ENCODE data around the gene MARCHF3. TPM values are rescaled to one million over a fixed set of nuclear protein-coding genes. Genes with fewer than 3 reads are reported as not detected.
"Not testable (repeated sequence)": the region's sequence is repeated elsewhere in the genome, so short reads cannot be mapped to it uniquely, and the experiment has no call there.

The MARCHF3 gene
- total RNA-seq, 4 donors from 2014 or later = 23.4 to 53.7 (median 29.3) TPM

DNA sequence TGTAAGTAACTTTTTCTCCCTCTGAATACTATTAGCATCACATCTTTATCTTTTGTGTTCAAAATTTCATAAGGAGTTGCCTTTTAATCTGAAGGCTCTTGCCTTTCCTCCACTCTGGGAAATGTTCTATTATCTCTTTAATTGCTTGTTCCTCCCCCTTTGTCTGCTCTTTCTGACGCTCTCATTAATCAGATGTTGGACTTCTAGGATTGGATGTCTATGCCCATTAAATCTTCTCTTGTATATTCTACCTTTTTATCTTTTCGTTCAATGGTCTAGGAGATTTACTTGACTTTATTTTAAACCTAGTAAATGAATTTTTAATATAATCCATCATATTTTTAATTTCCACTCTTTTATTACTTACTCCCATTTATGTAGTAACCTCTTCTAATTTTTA lies 76.7 kb downstream of the MARCHF3 start:
- TF ChIP-seq, protein P1, sequence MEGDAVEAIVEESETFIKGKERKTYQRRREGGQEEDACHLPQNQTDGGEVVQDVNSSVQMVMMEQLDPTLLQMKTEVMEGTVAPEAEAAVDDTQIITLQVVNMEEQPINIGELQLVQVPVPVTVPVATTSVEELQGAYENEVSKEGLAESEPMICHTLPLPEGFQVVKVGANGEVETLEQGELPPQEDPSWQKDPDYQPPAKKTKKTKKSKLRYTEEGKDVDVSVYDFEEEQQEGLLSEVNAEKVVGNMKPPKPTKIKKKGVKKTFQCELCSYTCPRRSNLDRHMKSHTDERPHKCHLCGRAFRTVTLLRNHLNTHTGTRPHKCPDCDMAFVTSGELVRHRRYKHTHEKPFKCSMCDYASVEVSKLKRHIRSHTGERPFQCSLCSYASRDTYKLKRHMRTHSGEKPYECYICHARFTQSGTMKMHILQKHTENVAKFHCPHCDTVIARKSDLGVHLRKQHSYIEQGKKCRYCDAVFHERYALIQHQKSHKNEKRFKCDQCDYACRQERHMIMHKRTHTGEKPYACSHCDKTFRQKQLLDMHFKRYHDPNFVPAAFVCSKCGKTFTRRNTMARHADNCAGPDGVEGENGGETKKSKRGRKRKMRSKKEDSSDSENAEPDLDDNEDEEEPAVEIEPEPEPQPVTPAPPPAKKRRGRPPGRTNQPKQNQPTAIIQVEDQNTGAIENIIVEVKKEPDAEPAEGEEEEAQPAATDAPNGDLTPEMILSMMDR (IDR thresholded peaks at IDR 0.05) = no peak
- TF ChIP-seq POLR2A (IDR thresholded peaks at IDR 0.05) = no peak
- DNase-seq (ENCODE audit: low spot score in 2 of 2) = no peak
- H3K4me3 ChIP-seq (ENCODE audit: low read depth, poor library complexity, severe bottlenecking) = no peak overlapping the region
- WGBS, 2 donors = 88% methylated on average over 2 of the region's 2 CpGs
- intact Hi-C loops (cut with DNase I; ENCODE audit: low total_unique reads) = no loop called here

DNA sequence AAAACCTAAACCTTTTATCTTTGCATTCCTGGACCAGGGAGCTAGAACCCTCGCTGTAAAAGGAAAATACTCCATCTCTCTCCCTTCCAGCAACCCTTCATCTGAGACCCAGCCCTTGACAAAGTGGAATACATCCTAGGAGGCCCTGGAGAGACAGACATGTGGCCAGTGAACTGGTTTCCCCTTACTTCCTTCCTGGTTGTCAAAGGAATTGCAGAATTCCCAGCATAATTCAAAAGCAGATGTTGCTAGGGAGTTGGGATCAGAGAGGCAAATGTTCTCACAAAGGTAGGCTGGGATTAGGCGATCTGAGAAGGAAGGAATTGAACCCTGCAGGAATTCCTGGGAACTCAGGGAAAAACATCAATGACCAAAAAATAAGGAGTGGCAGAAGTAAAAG lies 80.9 kb downstream of the MARCHF3 start:
- WGBS, 2 donors = 79 to 82% methylated on average over 2 of the region's 2 CpGs
- intact Hi-C loops (cut with DNase I; ENCODE audit: low total_unique reads) = no loop called here
- no peak overlapping the region for H3K4me3 ChIP-seq (ENCODE audit: low read depth, poor library complexity, severe bottlenecking)
- no peak for DNase-seq (ENCODE audit: low spot score in 2 of 2)
- TF ChIP-seq, protein P1 (IDR thresholded peaks at IDR 0.05) = no peak
- TF ChIP-seq POLR2A (IDR thresholded peaks at IDR 0.05) = no peak

DNA sequence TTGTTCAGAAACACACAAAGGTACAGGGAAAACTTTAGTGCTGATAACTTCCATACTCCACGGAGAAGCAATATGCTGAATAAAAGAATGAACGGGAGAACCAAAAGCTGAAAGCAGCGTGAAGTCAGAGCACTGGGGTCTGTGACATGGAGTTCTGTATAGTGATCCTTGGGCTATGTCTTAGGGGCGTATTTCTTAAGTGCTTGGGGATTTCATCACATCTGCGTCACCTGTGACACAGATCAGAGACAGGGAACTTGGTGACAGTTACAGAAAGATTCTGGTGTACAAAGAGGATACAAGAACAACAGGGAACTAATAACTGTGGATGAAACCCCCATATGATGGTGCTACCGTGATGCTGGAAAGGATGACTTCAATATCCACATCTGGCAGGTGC lies 81.9 kb downstream of the MARCHF3 start:
- TF ChIP-seq, protein P1 (IDR thresholded peaks at IDR 0.05) = no peak
- no peak for TF ChIP-seq POLR2A (IDR thresholded peaks at IDR 0.05)
- 94 to 95% methylated on average over 6 of the region's 6 CpGs for WGBS, 2 donors
- H3K4me3 ChIP-seq (ENCODE audit: low read depth, poor library complexity, severe bottlenecking) = no peak overlapping the region
- DNase-seq (ENCODE audit: low spot score in 2 of 2) = no peak
- intact Hi-C loops (cut with DNase I; ENCODE audit: low total_unique reads) = no loop called here

DNA sequence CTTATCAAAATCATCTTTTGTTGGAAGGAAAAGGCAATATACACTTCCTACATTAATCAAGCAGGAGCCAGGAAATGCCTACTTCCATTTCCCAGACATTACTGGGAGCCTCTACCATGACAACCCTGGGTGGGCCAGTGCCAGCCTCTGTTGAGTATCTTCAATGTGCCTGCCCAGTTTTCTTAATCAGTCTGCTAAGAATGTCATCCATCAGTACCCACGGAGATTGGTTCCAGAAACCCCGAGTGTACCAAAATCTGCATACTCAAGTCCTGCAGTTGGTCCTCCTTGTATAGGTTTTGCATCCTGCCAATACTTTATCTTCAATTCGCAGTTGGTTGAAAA lies 82.4 kb downstream of the MARCHF3 start:
- WGBS, 2 donors = 80 to 85% methylated on average over 3 of the region's 3 CpGs
- no peak for TF ChIP-seq POLR2A (IDR thresholded peaks at IDR 0.05)
- TF ChIP-seq, protein P1 (IDR thresholded peaks at IDR 0.05) = no peak

DNA sequence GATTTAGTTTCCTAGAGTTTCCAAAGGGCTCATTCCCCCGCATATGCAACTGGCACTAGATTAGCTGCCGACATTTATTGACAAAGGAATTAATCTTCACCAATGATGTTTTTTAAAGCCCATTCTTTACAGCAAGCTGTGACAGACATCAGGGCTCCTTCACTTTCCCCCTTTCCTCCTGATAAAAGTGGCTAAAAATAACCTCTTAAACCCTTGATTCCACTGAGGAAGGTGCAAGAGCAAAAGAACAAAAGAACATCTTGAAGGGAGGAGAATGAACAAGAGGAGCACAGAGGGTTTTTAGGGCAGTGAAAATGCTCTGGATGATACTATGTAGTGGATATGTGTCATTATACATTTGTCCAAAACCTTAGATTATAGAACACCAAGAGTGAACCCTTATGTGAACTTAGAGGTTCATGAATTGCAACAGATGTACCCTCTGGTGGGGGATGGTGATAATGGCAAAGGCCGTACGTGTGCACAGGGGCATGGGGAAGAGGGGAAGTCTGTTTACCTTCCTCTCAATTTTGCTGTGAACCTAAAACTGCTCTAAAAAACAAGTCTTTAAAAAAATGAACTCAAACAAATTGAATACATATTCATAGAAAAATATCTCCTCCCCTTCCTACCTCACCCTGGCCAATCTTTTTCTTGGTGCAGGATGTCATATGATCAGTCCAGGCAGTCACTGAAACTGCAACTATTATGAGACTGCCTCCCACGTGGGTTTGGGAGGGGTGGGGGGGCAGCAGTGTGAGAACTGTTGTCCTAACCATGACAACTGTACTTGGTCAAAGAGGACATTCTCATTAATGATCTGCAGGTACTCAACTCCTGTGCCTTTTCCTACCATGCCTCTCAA lies 83.0 kb downstream of the MARCHF3 start:
- H3K4me3 ChIP-seq (ENCODE audit: low read depth, poor library complexity, severe bottlenecking) = no peak overlapping the region
- WGBS, 2 donors = 60 to 63% methylated on average over 5 of the region's 5 CpGs
- intact Hi-C loops (cut with DNase I; ENCODE audit: low total_unique reads) = no loop called here
- no peak for DNase-seq (ENCODE audit: low spot score in 2 of 2)
- TF ChIP-seq, protein P1 (IDR thresholded peaks at IDR 0.05) = no peak
- TF ChIP-seq POLR2A (IDR thresholded peaks at IDR 0.05) = no peak

More for the DNA sequence above, 82.4 kb downstream of the MARCHF3 start:
- no peak for DNase-seq (ENCODE audit: low spot score in 2 of 2)
- H3K4me3 ChIP-seq (ENCODE audit: low read depth, poor library complexity, severe bottlenecking) = no peak overlapping the region
- intact Hi-C loops (cut with DNase I; ENCODE audit: low total_unique reads) = no loop called here

DNA sequence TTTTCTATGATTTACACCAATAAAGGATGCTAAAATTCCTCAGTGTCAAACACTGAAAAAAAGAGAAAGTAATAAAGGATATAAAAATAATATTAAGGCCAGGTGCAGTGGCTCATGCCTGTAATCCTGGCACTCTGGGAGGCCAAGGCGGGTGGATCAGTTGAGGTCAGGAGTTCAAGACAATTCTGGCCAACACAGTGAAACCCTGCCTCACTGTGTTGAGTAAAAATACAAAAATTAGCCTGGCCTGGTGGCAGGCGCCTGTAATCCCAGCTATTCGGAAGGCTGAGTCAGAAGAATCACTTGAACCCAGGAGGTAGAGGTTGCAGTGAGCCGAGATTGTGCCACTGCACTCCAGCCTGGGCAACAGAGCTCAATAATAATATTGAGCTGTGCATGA lies 87.5 kb downstream of the MARCHF3 start:
- DNase-seq (ENCODE audit: low spot score in 2 of 2); intact Hi-C loops (cut with DNase I; ENCODE audit: low total_unique reads); H3K4me3 ChIP-seq (ENCODE audit: low read depth, poor library complexity, severe bottlenecking): not testable (repeated sequence)
- 78 to 80% methylated on average over 4 of the region's 4 CpGs for WGBS, 2 donors
